ENCODE measurements around the gene GLP1R.

GLP1R gene

DNA sequence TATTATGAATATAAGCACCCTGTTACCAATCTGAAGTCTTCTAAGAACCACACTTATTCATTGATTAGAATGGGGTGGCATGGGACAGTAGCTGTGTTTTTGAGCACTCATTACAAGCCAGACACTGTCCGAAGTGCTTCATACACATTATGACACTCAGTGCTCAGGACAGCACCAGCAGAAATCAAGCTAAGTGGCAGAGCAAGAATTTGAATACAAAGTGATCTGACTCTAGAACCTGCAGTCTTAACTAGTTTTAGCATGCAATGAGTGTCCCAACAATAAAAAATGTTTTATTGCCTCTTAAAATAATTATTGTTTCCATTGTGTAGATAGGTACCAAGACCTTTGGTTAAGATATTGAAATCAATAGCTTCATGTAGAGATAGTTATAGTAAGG lies 39.1 kb upstream of the GLP1R start:
- TF ChIP-seq, protein P1, sequence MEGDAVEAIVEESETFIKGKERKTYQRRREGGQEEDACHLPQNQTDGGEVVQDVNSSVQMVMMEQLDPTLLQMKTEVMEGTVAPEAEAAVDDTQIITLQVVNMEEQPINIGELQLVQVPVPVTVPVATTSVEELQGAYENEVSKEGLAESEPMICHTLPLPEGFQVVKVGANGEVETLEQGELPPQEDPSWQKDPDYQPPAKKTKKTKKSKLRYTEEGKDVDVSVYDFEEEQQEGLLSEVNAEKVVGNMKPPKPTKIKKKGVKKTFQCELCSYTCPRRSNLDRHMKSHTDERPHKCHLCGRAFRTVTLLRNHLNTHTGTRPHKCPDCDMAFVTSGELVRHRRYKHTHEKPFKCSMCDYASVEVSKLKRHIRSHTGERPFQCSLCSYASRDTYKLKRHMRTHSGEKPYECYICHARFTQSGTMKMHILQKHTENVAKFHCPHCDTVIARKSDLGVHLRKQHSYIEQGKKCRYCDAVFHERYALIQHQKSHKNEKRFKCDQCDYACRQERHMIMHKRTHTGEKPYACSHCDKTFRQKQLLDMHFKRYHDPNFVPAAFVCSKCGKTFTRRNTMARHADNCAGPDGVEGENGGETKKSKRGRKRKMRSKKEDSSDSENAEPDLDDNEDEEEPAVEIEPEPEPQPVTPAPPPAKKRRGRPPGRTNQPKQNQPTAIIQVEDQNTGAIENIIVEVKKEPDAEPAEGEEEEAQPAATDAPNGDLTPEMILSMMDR (conservative IDR thresholded peaks at IDR 0.05; ENCODE audit: low read depth, low read length), result no peak
- no peak for DNase-seq (ENCODE audit: low read depth)
- no peak overlapping the region for H3K4me3 ChIP-seq (ENCODE audit: low read depth, low read length)

DNA sequence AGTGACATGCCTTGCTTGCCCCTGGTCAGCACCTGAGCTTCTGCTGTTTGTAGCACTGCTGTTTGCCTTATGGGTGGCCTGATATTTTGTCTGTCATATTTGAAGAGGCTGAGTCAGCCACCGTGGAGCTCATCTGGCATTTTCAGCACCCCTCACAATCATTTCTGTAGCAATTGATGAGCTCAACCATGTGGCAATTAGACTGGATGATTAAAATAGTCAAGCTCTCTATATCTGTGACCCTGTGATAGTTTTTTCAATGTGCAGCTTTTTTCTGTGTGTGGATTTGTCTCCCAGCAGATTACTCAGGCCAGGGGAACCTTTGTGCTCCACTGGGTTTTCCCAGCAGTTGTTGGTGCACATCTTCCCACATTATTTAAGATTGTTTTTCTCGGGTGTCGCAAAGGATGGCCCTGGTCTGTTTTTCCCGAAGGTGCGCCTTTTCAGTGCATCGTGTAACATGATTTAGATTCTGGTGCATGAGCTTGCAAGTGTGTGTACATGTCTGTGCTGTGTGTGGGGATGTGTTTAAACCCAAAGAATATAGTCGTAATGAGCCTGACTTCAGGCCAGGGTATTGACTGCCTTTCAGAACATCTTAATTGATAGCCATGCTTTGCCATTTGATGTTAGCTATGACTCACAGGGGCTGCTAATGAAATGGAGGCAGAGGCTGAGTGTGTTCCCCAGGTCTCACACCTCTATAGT lies 31.6 kb upstream of the GLP1R start:
- TF ChIP-seq, protein P1 (conservative IDR thresholded peaks at IDR 0.05; ENCODE audit: low read depth, low read length), result no peak
- no peak overlapping the region for H3K4me3 ChIP-seq (ENCODE audit: low read depth, low read length)

DNA sequence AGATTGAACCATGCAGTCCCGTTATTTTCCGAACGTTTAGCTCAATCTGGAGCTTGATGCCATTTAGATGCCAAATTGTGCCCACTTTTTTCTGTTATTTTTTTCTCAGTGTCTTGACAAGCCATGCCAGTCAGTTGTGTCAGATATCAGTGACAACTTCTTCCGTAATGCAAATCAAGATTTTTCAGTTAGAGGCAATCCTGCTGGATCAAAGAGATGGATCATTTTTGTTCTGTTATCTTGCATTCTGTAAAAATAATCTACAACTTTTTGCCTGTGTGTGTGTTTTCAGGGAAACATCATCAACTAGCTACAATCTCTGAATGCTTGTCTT lies 31.1 kb upstream of the GLP1R start:
- DNase-seq (ENCODE audit: low read depth), result no peak
- TF ChIP-seq, protein P1 (conservative IDR thresholded peaks at IDR 0.05; ENCODE audit: low read depth, low read length), result no peak
- no peak overlapping the region for H3K4me3 ChIP-seq (ENCODE audit: low read depth, low read length)

More for the DNA sequence above, 31.6 kb upstream of the GLP1R start:
- no peak for DNase-seq (ENCODE audit: low read depth)

DNA sequence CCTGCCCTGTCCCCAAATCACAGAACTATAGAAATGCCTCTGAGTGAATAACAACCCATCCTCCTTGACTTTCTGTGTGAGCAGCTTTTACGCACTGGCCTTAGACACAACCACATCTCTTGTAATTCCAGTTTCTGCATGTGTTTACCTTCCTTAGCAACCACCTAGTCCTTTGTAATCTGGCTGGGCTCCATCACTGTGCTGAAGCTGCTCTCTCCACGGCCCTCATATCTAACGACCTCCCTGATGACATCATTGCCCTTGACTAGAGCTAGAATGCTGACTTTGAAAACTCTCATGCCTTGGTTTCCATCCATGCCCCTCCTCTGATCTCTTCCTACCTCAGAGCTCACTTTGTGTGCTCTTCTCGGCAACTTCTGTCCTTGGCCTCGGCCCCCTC lies 30.5 kb upstream of the GLP1R start:
- TF ChIP-seq, protein P1 (conservative IDR thresholded peaks at IDR 0.05; ENCODE audit: low read depth, low read length), result no peak
- H3K4me3 ChIP-seq (ENCODE audit: low read depth, low read length), result no peak overlapping the region
- DNase-seq (ENCODE audit: low read depth), result no peak

DNA sequence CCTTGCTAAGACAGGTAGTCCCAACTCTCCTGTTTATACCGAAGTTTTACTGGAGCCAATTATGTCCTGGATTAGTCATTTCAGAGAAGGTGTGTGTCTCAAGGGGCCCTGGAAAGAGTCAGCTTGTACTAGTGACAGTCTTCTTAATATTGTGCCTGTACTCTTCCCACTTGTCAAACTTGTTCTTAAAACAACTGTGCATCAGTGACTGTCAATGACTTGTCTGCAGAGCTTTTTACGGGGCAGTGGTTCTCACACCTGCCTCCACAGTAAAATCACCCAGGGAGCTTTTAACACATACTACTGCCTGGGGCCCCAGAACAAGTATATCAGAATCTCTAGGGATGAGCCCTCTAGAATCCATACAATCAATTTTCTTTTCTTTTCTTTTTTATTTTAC lies 28.4 kb upstream of the GLP1R start:
- TF ChIP-seq, protein P1 (conservative IDR thresholded peaks at IDR 0.05; ENCODE audit: low read depth, low read length), result no peak
- DNase-seq (ENCODE audit: low read depth), result no peak
- no peak overlapping the region for H3K4me3 ChIP-seq (ENCODE audit: low read depth, low read length)

DNA sequence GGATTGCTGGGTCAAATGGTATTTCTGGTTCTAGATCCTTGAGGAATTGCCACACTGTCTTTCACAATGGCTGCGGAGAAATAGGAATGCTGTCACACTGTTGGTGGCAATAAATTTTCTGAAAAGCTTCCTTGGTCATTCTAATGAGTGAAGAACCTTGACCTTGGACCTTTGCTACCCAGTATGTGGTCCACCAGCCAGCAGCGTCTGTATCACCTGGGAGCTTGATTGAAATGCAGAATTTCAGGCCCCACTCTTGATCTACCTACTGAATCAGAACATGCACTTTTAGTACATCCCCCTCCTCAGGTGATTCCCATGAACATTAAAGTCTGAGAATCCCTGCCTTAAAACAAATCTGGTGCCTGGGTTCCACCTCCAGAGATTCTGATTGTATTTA lies 27.5 kb upstream of the GLP1R start:
- TF ChIP-seq, protein P1 (conservative IDR thresholded peaks at IDR 0.05; ENCODE audit: low read depth, low read length), result no peak
- no peak for DNase-seq (ENCODE audit: low read depth)
- no peak overlapping the region for H3K4me3 ChIP-seq (ENCODE audit: low read depth, low read length)

DNA sequence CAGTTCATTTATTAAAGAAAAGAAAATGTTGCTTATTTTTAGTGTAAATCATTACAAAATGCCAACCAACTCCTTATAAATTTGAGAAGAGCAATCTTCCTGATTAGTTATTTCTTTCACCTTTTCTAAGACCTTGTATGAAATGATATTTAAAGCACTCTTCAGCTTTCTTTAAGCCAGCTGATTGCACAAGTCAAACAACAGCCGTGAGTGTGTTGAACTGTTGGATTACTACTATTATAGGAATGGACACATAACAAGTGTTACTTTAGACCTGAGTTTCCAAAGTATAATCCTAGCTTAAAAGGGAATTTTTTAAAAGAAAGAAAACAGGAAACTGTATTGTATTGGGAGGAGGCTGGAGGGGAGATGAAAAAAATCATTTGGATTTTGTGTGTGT lies 26.8 kb upstream of the GLP1R start:
- H3K4me3 ChIP-seq (ENCODE audit: low read depth, low read length), result no peak overlapping the region
- TF ChIP-seq, protein P1 (conservative IDR thresholded peaks at IDR 0.05; ENCODE audit: low read depth, low read length), result no peak
- no peak for DNase-seq (ENCODE audit: low read depth)
